Right lobe of liver (tissue), 4 donors: ENCODE data around the gene ETHE1.

Source experiments
- CTCF ChIP-seq, 4 donors: fragments of 200-600 bp in 3 of 4; fragments of 450-650 bp in 1 of 4; IDR thresholded peaks; one replicate each; pipeline versions ENCODE4 v1.5.1 to v1.8.0; 2016 to 2022; ENCODE audit warnings: antibody characterized with exemption in 4 of 4, mild to moderate bottlenecking in 2 of 4
- POLR2A ChIP-seq: fragments of 450-650 bp; IDR thresholded peaks from one replicate; pipeline ENCODE4 v1.6.1; 2017; ENCODE audit warnings: antibody characterized with exemption, mild to moderate bottlenecking
- donor health status: DM: no; HTN: no; CAD: no.
- donor health status: DM: no; HTN: no; CAD: no.
- donor health status: DM: no; HTN: yes; CAD: no.

- TF ChIP-seq POLR2A (no peak), CTCF (IDR thresholded peaks at IDR 0.05) (no peak)
Observed at GRCh38 chr19:43551399-43552197, 24.6 kb upstream of the ETHE1 start.
